Fibroblast of lung (primary cell): ENCODE measurements around the gene CCL16. TPM values are rescaled to one million over a fixed set of nuclear protein-coding genes. Genes with fewer than 3 reads are reported as not detected.

ENCODE experiments used
- DNase-seq, 2 donors: peaks; one replicate each; pipeline versions ENCODE4 v3.0.0 to v3.0.0-alpha.2; 2010; ENCODE audit warnings: low read depth in 2 of 2
- H2AFZ ChIP-seq: 2 replicates; pipeline ENCODE4 v1.5.1; 2012; ENCODE audit warnings: low read length, control low read depth, inconsistent platforms
- H3K27ac ChIP-seq: 2 replicates; pipeline ENCODE4 v1.5.1; 2011; ENCODE audit warnings: low read length, control low read depth; ENCODE audit not compliant: insufficient read depth
- H3K27me3 ChIP-seq: 2 replicates; pipeline ENCODE4 v1.5.1; 2011; ENCODE audit warnings: mild to moderate bottlenecking, low read length; ENCODE audit not compliant: control insufficient read depth, insufficient read depth
- H3K36me3 ChIP-seq: 2 replicates; pipeline ENCODE4 v1.5.1; 2011; ENCODE audit warnings: low read length; ENCODE audit not compliant: control insufficient read depth, insufficient read depth
- H3K4me1 ChIP-seq: 2 replicates; pipeline ENCODE4 v1.5.1; 2011; ENCODE audit warnings: low read length; ENCODE audit not compliant: control insufficient read depth, insufficient read depth; ENCODE audit errors: extremely low read depth
- H3K4me2 ChIP-seq: 2 replicates; pipeline ENCODE4 v1.5.1; 2011; ENCODE audit warnings: low read length, control low read depth; ENCODE audit not compliant: insufficient read depth; ENCODE audit errors: extremely low read depth
- H3K4me3 ChIP-seq, 4 experiments: fragments of 200-600 bp in 1 of 4; sonication (generic) in 1 of 4; replicated peaks in 1 of 4; 2 replicates each; pipeline ENCODE4 v1.5.1; 2011 to 2016; ENCODE audit warnings: low read length in 4 of 4, low read depth in 3 of 4, mild to moderate bottlenecking in 3 of 4, control low read depth in 2 of 4, inconsistent platforms in 1 of 4, mixed read lengths in 1 of 4; ENCODE audit not compliant: insufficient read depth in 1 of 4; ENCODE audit errors: control extremely low read depth in 1 of 4
- H3K79me2 ChIP-seq: 2 replicates; pipeline ENCODE4 v1.5.1; 2012; ENCODE audit warnings: mild to moderate bottlenecking, low read length, inconsistent platforms; ENCODE audit not compliant: control insufficient read depth, insufficient read depth
- H3K9ac ChIP-seq: 2 replicates; pipeline ENCODE4 v1.5.1; 2011; ENCODE audit warnings: mild to moderate bottlenecking, low read length, control low read depth; ENCODE audit not compliant: insufficient read depth
- H3K9me3 ChIP-seq: 2 replicates; pipeline ENCODE4 v1.5.1; 2012; ENCODE audit warnings: low read depth, low read length; ENCODE audit not compliant: control insufficient read depth, insufficient read depth
- H4K20me1 ChIP-seq: 2 replicates; pipeline ENCODE4 v1.5.1; 2011; ENCODE audit warnings: low read length; ENCODE audit not compliant: control insufficient read depth, insufficient read depth; ENCODE audit errors: extremely low read depth
- EZH2 ChIP-seq: IDR thresholded peaks from 2 replicates; pipeline ENCODE4 v1.5.1; 2012; ENCODE audit warnings: low read length, control low read depth, mild to moderate bottlenecking; ENCODE audit errors: missing control alignments
- polyA minus RNA-seq: library from RNA; depleted of rRNA, polyadenylated mRNA; stranded (reverse); fragments of >200 nt; gene quantifications from 2 replicates; pipeline ENCODE4 v1.2.3, GENCODE V29; 2011; ENCODE audit warnings: low replicate concordance
- polyA plus RNA-seq, 2 donors: library from polyadenylated mRNA; depleted of rRNA in 1 of 2; stranded (reverse) in 1 of 2; unstranded in 1 of 2; fragments of >200 nt; gene quantifications; 2 replicates each; pipeline ENCODE4 v1.2.1, GENCODE V29; 2011 to 2012; ENCODE audit warnings: missing spikeins in 1 of 2
- total RNA-seq: library from RNA; depleted of rRNA; stranded (reverse); fragments of >200 nt; gene quantifications from 2 replicates; pipeline ENCODE4 v1.2.1, GENCODE V29; 2014
- TF ChIP-seq, protein P1 (sequence below), 2 donors: IDR thresholded peaks in 1 of 2; conservative IDR thresholded peaks in 1 of 2; 1 replicate in 1 of 2; 2 replicates in 1 of 2; pipeline ENCODE4 v1.5.1; 2011 to 2012; ENCODE audit warnings: low read length in 2 of 2, control low read depth in 1 of 2, inconsistent platforms in 1 of 2, low read depth in 1 of 2, mild to moderate bottlenecking in 1 of 2

CCL16 gene, protein sequence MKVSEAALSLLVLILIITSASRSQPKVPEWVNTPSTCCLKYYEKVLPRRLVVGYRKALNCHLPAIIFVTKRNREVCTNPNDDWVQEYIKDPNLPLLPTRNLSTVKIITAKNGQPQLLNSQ
- not detected in 2 replicates for total RNA-seq
- not detected in 2 replicates for polyA plus RNA-seq
- polyA plus RNA-seq (2012): not detected in 2 replicates
- not detected in 2 replicates for polyA minus RNA-seq

DNA sequence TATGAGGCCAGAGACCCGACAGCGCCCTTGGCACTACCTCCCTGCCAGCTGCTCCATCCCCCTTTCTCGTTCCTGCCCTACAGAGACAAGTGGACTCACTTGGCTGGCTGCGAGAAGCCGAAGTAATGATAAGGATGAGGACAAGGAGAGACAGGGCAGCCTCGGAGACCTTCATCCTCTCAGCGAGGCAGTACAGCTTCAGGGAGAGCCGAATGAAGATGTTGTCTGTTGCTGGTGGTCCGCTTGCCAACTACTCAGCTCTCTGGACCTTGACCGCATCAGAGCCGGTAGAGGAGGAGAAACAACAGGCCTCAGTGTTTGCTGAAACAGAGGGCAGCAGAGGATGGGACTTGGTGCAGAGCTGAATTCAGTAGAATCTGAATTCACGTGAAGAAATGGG is at the start of gene CCL16:
CCL16 (minus strand) TSS at position 252 of the 400 bp plus-strand sequence; CDS start at position 175, 77 bp downstream.
- H4K20me1 ChIP-seq: no peaks in the 10 kb centered on the region
- TF ChIP-seq, protein P1, sequence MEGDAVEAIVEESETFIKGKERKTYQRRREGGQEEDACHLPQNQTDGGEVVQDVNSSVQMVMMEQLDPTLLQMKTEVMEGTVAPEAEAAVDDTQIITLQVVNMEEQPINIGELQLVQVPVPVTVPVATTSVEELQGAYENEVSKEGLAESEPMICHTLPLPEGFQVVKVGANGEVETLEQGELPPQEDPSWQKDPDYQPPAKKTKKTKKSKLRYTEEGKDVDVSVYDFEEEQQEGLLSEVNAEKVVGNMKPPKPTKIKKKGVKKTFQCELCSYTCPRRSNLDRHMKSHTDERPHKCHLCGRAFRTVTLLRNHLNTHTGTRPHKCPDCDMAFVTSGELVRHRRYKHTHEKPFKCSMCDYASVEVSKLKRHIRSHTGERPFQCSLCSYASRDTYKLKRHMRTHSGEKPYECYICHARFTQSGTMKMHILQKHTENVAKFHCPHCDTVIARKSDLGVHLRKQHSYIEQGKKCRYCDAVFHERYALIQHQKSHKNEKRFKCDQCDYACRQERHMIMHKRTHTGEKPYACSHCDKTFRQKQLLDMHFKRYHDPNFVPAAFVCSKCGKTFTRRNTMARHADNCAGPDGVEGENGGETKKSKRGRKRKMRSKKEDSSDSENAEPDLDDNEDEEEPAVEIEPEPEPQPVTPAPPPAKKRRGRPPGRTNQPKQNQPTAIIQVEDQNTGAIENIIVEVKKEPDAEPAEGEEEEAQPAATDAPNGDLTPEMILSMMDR (conservative IDR thresholded peaks at IDR 0.05 in 1 of 2, IDR thresholded peaks at IDR 0.05 in 1 of 2; ENCODE audit: low read depth in 1 of 2, low read length in 2 of 2): no peak
- no peak for TF ChIP-seq EZH2
- H3K27ac ChIP-seq: no peak within 1 kb of the TSS
- H3K9ac ChIP-seq: no peak within 1 kb of the TSS
- DNase-seq: no peak
- H3K36me3 ChIP-seq: no peaks in the 10 kb centered on the region
- H3K4me1 ChIP-seq: no peaks in the 10 kb centered on the region
- no peak within 1 kb of the TSS for H2AFZ ChIP-seq
- no peaks in the 10 kb centered on the region for H3K9me3 ChIP-seq
- no peak within 1 kb of the TSS for H3K4me2 ChIP-seq
- no peaks in the 10 kb centered on the region for H3K27me3 ChIP-seq
- no peaks in the 10 kb centered on the region for H3K79me2 ChIP-seq
- no peak within 1 kb of the TSS for H3K4me3 ChIP-seq

DNA sequence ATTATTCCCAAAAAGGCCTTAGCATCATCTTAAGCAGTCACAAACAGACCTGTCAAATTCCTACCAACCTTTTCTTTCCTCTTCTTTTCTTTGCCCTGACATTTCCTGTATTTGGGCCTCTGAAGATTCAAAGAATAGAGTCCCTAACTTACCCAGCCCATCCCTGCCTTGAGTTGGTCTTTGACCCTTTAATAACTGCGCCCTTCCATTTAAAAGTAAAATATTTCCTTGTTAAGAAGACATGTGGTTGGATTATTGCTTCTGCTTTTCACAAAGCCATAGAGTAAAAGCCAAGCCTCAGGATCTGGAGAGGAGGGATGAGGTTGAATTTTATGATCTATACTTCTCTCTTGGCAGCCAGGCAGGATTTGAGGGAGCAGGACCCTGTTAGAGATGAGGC is 49.7 kb upstream of the CCL16 start:
- no peaks in the 10 kb centered on the region for H3K9me3 ChIP-seq
- H3K27me3 ChIP-seq: no peaks in the 10 kb centered on the region
- no peak overlapping the region for H3K4me3 ChIP-seq
- no peaks in the 10 kb centered on the region for H3K79me2 ChIP-seq
- no peaks in the 10 kb centered on the region for H3K4me1 ChIP-seq
- no peak for DNase-seq
- no peaks in the 10 kb centered on the region for H3K36me3 ChIP-seq
- no peak overlapping the region for H3K27ac ChIP-seq
- no peaks in the 10 kb centered on the region for H4K20me1 ChIP-seq
- H2AFZ ChIP-seq: no peak overlapping the region
- no peak overlapping the region for H3K4me2 ChIP-seq
- H3K9ac ChIP-seq: no peak overlapping the region
- TF ChIP-seq, protein P1 (conservative IDR thresholded peaks at IDR 0.05 in 1 of 2, IDR thresholded peaks at IDR 0.05 in 1 of 2; ENCODE audit: low read depth in 1 of 2, low read length in 2 of 2): no peak
- no peak for TF ChIP-seq EZH2

DNA sequence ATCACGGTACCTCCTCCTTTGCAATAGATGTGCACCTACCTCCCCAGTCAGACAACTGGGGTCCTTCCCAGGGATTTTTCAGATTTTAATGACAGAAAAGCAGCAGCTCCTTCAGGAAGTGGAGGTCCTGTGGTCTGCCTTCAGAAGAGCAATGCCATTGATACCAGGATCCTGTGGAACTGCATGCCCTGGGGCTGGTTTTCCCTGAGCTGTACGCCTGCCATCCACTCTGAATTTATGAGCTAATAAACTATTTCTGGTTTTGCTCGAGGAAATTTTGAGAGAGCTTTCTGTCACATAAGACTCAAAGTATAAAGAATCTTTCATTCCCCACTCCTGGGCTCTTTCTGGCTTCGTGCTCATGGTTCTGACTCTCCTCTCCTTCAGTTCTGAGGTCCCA is 46.5 kb upstream of the CCL16 start:
- Histone ChIP-seq H3K9ac (no peak overlapping the region), H4K20me1 (no peaks in the 10 kb centered on the region), H3K36me3 (no peaks in the 10 kb centered on the region), H3K4me1 (no peaks in the 10 kb centered on the region), H2AFZ (no peak overlapping the region), H3K9me3 (no peaks in the 10 kb centered on the region), H3K4me3 (no peak overlapping the region), H3K27ac (no peak overlapping the region), H3K27me3 (peaks cover 2% of the 10 kb centered on the region), H3K79me2 (no peaks in the 10 kb centered on the region), H3K4me2 (no peak overlapping the region)
- DNase-seq: no peak
- TF ChIP-seq, protein P1 (conservative IDR thresholded peaks at IDR 0.05 in 1 of 2, IDR thresholded peaks at IDR 0.05 in 1 of 2; ENCODE audit: low read depth in 1 of 2, low read length in 2 of 2): no peak
- TF ChIP-seq EZH2: no peak
